Activated CD8-positive, alpha-beta memory T cell treated with anti-CD3 and anti-CD28 coated beads for 48 hours (primary cell): ENCODE results near the gene RHOT2.

ENCODE experiments used
- DNase-seq, 3 experiments: peaks; one replicate each; pipeline ENCODE4 v3.0.0-alpha.2; 2020; ENCODE audit warnings: low read depth in 2 of 3, low spot score in 2 of 3

RHOT2 gene

GRCh38 chr16:647173-647902 is 20.6 kb upstream of the RHOT2 start:
- no peak for DNase-seq

GRCh38 chr16:648071-648780 is 19.7 kb upstream of the RHOT2 start:
- no peak for DNase-seq

- peak; percentile 79 to 84 (median 79) for DNase-seq
Observed at GRCh38 chr16:648781-649589, 18.9 kb upstream of the RHOT2 start, which contains the start of gene WDR90. WDR90 (plus strand) TSS chr16:649365; CDS start chr16:649417, 52 bp downstream.

GRCh38 chr16:649631-650030 is 18.3 kb upstream of the RHOT2 start:
- no peak for DNase-seq

- DNase-seq = no peak
Observed at GRCh38 chr16:651844-652243, 16.1 kb upstream of the RHOT2 start.

GRCh38 chr16:652454-653305 is 15.3 kb upstream of the RHOT2 start:
- no peak for DNase-seq

- DNase-seq = no peak
Observed at GRCh38 chr16:654034-654433, 13.9 kb upstream of the RHOT2 start.

GRCh38 chr16:657487-657886 is 10.4 kb upstream of the RHOT2 start:
- DNase-seq = no peak

- no peak for DNase-seq
Observed at GRCh38 chr16:658679-659571, 9.0 kb upstream of the RHOT2 start.

GRCh38 chr16:659618-660017 is 8.3 kb upstream of the RHOT2 start:
- DNase-seq = no peak

- DNase-seq = no peak
Observed at GRCh38 chr16:660132-660458, 7.8 kb upstream of the RHOT2 start.

GRCh38 chr16:660459-661183 is 7.3 kb upstream of the RHOT2 start:
- DNase-seq = no peak

- DNase-seq = no peak
Observed at GRCh38 chr16:661184-661821, 6.6 kb upstream of the RHOT2 start.

- DNase-seq = no peak
Observed at GRCh38 chr16:662095-662494, 5.8 kb upstream of the RHOT2 start.

GRCh38 chr16:662597-662996 is 5.3 kb upstream of the RHOT2 start:
- no peak for DNase-seq

GRCh38 chr16:666572-666971 is 1.4 kb upstream of the RHOT2 start:
- no peak for DNase-seq

GRCh38 chr16:667113-667779 is 686 bp upstream of the RHOT2 start:
- DNase-seq = no peak

- DNase-seq = no peak
Observed at GRCh38 chr16:668519-669171, 713 bp downstream of the RHOT2 start.
